Liver (tissue), 9 donors: ENCODE measurements around the gene PLCB4. TPM values are rescaled to one million over a fixed set of nuclear protein-coding genes. Genes with fewer than 3 reads are reported as not detected.

Source experiments
- DNase-seq: peaks from one replicate; pipeline ENCODE4 v3.0.0-alpha.2; 2017; ENCODE audit warnings: low spot score
- H3K27ac ChIP-seq, 2 donors: one replicate each; pipeline ENCODE4 v1.7.0; 2013; ENCODE audit warnings: inconsistent platforms in 2 of 2, low read length in 2 of 2, control low read depth in 1 of 2, low read depth in 1 of 2, mild to moderate bottlenecking in 1 of 2
- H3K27me3 ChIP-seq, 4 donors: one replicate each; pipeline versions ENCODE4 v1.6.1 to v1.7.0; 2013; ENCODE audit warnings: low read length in 3 of 4, inconsistent platforms in 1 of 4, mild to moderate bottlenecking in 1 of 4, moderate library complexity in 1 of 4; ENCODE audit not compliant: control insufficient read depth in 4 of 4, insufficient read depth in 4 of 4
- H3K36me3 ChIP-seq, 4 donors: one replicate each; pipeline versions ENCODE4 v1.6.1 to v1.7.0; 2013; ENCODE audit warnings: low read length in 3 of 4, mild to moderate bottlenecking in 3 of 4, low read depth in 1 of 4, moderate library complexity in 1 of 4; ENCODE audit not compliant: control insufficient read depth in 4 of 4, insufficient read depth in 3 of 4
- H3K4me1 ChIP-seq, 4 donors: one replicate each; pipeline versions ENCODE4 v1.6.1 to v1.7.0; 2013; ENCODE audit warnings: low read length in 3 of 4, mild to moderate bottlenecking in 3 of 4, moderate library complexity in 1 of 4; ENCODE audit not compliant: control insufficient read depth in 4 of 4, insufficient read depth in 4 of 4
- H3K4me3 ChIP-seq, 3 donors: one replicate each; pipeline versions ENCODE4 v1.6.1 to v1.7.0; 2013; ENCODE audit warnings: low read length in 3 of 3, control low read depth in 1 of 3, low read depth in 1 of 3, mild to moderate bottlenecking in 1 of 3
- H3K9ac ChIP-seq, 2 donors: one replicate each; pipeline ENCODE4 v1.7.0; 2013; ENCODE audit warnings: low read length in 2 of 2, mild to moderate bottlenecking in 2 of 2, moderate library complexity in 2 of 2, control low read depth in 1 of 2, low read depth in 1 of 2
- H3K9me3 ChIP-seq, 4 donors: one replicate each; pipeline versions ENCODE4 v1.6.1 to v1.7.0; 2013; ENCODE audit warnings: low read length in 3 of 4; ENCODE audit not compliant: control insufficient read depth in 4 of 4
- ATF3 ChIP-seq: IDR thresholded peaks from 2 replicates; pipeline ENCODE4 v1.6.1; 2016; ENCODE audit warnings: antibody characterized with exemption
- EGR1 ChIP-seq, 2 donors: IDR thresholded peaks; 2 replicates each; pipeline ENCODE4 v1.6.1; 2016 to 2018; ENCODE audit warnings: antibody characterized with exemption in 2 of 2, low read depth in 2 of 2
- FOXA1 ChIP-seq: IDR thresholded peaks from 2 replicates; pipeline ENCODE4 v1.6.1; 2016; ENCODE audit warnings: antibody characterized with exemption
- GABPA ChIP-seq, 2 donors: IDR thresholded peaks in 1 of 2; conservative IDR thresholded peaks in 1 of 2; 2 replicates each; pipeline ENCODE4 v1.6.1; 2016; ENCODE audit warnings: antibody characterized with exemption in 2 of 2, mild to moderate bottlenecking in 1 of 2, moderate library complexity in 1 of 2
- HNF4A ChIP-seq, 2 donors: conservative IDR thresholded peaks; 2 replicates each; pipeline ENCODE4 v1.6.1; 2016; ENCODE audit warnings: antibody characterized with exemption in 2 of 2, mild to moderate bottlenecking in 2 of 2
- HNF4G ChIP-seq: IDR thresholded peaks from 2 replicates; pipeline ENCODE4 v1.6.1; 2016; ENCODE audit warnings: antibody characterized with exemption
- JUND ChIP-seq, 2 donors: IDR thresholded peaks; 2 replicates each; pipeline ENCODE4 v1.6.1; 2016; ENCODE audit warnings: antibody characterized with exemption in 2 of 2
- NR2F2 ChIP-seq: IDR thresholded peaks from 2 replicates; pipeline ENCODE4 v1.6.1; 2016; ENCODE audit warnings: antibody characterized with exemption
- ZBTB33 ChIP-seq: IDR thresholded peaks from 2 replicates; pipeline ENCODE4 v1.6.1; 2016; ENCODE audit warnings: antibody characterized with exemption
- WGBS: extraction: QIAGEN DNeasy Blood & Tissue Kit; methylation state at CpG from one replicate; pipeline ENCODE4 v1.1.7; 2013; 5-methylcytosine and 5-hydroxymethylcytosine counted together
- polyA plus RNA-seq, 2 donors: library from polyadenylated mRNA; stranded (reverse) in 1 of 2; unstranded in 1 of 2; fragments of 200-250 nt in 1 of 2; fragments of >200 nt in 1 of 2; fragmentation: Nextera tagmentation in 1 of 2; extraction: Ambion mirVana in 1 of 2; gene quantifications; one replicate each; pipeline versions ENCODE4 v1.2.1 to v1.2.3, GENCODE V29; 2013 to 2015
- total RNA-seq, 2 donors: library from RNA; depleted of rRNA; stranded (reverse); fragments of >200 nt; gene quantifications; one replicate each; pipeline ENCODE4 v1.2.3, GENCODE V29; 2014
- TF ChIP-seq, protein P1 (sequence below): fragments of 150-350 bp; IDR thresholded peaks from 2 replicates; pipeline ENCODE4 v1.5.1; 2017; ENCODE audit warnings: improper control_type of control experiment, low read depth, low read length; ENCODE audit not compliant: missing input control
- TF ChIP-seq, protein P2 (sequence below): IDR thresholded peaks from 2 replicates; pipeline ENCODE4 v1.6.1; 2016; ENCODE audit warnings: antibody characterized with exemption, mild to moderate bottlenecking
- TF ChIP-seq, protein P3 (sequence below): IDR thresholded peaks from 2 replicates; pipeline ENCODE4 v1.6.1; 2016; ENCODE audit warnings: antibody characterized with exemption
- donor health status: healthy.
- donor health status: healthy.
- donor health status: healthy.
- donor health status: healthy.
- donor health status: healthy.

The PLCB4 gene
- total and polyA plus RNA-seq, 4 donors = 0.14 to 0.67 (median 0.30) TPM

DNA sequence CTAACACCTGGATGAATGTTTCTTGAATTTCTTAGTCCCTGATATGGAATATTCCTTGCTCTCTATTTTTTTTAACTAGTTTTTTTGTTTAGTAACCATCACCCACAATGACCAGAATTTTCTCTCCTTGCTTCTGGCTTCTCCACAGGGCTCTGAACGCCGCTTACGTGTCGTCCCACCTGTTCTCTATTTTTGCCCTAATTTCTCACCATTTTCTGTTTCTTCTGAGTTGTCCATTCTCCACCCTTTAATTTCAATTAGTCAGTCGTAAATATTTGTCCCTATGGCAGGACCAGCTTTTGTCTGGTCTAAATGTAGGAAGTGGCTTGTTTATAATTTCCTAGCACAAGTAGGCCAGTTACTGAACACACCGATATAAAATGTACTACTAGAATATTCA is 52.3 kb downstream of the PLCB4 start:
- 85% methylated on average over 6 of the region's 6 CpGs for WGBS

DNA sequence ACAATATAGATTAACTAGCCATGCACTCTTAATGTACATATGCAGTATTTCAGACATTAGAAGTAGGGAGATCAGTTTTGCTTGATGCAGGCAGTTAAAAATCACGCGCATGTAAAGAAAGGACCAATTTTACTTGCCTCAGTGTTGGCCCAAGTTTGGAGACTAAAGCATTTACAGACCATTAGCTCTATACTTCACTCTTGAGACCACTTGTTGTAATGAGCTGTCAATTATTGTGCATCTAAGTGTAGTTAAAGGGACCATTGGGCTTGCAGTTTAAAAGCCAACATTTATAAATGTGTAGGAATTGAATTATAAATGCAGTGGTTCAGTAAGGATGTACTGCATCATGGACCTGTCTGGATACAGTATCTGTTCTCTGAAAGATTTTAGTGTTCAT is 53.7 kb downstream of the PLCB4 start:
- Histone ChIP-seq H3K36me3 (no peaks in the 10 kb centered on the region), H3K27me3 (peaks cover 0 to 2% (median 0%) of the 10 kb centered on the region in 4 donors), H3K9ac (no peak overlapping the region), H3K4me3 (no peak overlapping the region), H3K9me3 (no peaks in the 10 kb centered on the region), H3K27ac (no peak overlapping the region), H3K4me1 (no peaks in the 10 kb centered on the region)
- 94% methylated on average over 2 of the region's 2 CpGs for WGBS
- no peak for DNase-seq
- TF ChIP-seq, protein P1, sequence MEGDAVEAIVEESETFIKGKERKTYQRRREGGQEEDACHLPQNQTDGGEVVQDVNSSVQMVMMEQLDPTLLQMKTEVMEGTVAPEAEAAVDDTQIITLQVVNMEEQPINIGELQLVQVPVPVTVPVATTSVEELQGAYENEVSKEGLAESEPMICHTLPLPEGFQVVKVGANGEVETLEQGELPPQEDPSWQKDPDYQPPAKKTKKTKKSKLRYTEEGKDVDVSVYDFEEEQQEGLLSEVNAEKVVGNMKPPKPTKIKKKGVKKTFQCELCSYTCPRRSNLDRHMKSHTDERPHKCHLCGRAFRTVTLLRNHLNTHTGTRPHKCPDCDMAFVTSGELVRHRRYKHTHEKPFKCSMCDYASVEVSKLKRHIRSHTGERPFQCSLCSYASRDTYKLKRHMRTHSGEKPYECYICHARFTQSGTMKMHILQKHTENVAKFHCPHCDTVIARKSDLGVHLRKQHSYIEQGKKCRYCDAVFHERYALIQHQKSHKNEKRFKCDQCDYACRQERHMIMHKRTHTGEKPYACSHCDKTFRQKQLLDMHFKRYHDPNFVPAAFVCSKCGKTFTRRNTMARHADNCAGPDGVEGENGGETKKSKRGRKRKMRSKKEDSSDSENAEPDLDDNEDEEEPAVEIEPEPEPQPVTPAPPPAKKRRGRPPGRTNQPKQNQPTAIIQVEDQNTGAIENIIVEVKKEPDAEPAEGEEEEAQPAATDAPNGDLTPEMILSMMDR = no peak
- TF ChIP-seq GABPA (IDR thresholded peaks at IDR 0.05 in 1 of 2, conservative IDR thresholded peaks at IDR 0.05 in 1 of 2) = no peak
- TF ChIP-seq, protein P2, sequence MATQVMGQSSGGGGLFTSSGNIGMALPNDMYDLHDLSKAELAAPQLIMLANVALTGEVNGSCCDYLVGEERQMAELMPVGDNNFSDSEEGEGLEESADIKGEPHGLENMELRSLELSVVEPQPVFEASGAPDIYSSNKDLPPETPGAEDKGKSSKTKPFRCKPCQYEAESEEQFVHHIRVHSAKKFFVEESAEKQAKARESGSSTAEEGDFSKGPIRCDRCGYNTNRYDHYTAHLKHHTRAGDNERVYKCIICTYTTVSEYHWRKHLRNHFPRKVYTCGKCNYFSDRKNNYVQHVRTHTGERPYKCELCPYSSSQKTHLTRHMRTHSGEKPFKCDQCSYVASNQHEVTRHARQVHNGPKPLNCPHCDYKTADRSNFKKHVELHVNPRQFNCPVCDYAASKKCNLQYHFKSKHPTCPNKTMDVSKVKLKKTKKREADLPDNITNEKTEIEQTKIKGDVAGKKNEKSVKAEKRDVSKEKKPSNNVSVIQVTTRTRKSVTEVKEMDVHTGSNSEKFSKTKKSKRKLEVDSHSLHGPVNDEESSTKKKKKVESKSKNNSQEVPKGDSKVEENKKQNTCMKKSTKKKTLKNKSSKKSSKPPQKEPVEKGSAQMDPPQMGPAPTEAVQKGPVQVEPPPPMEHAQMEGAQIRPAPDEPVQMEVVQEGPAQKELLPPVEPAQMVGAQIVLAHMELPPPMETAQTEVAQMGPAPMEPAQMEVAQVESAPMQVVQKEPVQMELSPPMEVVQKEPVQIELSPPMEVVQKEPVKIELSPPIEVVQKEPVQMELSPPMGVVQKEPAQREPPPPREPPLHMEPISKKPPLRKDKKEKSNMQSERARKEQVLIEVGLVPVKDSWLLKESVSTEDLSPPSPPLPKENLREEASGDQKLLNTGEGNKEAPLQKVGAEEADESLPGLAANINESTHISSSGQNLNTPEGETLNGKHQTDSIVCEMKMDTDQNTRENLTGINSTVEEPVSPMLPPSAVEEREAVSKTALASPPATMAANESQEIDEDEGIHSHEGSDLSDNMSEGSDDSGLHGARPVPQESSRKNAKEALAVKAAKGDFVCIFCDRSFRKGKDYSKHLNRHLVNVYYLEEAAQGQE = no peak
- TF ChIP-seq ZBTB33 = no peak
- TF ChIP-seq EGR1 (IDR thresholded peaks at IDR 0.05; ENCODE audit: low read depth in 2 of 2) = no peak
- TF ChIP-seq ATF3 = no peak
- no peak for TF ChIP-seq FOXA1
- TF ChIP-seq JUND (IDR thresholded peaks at IDR 0.05) = no peak
- TF ChIP-seq HNF4G = no peak
- no peak for TF ChIP-seq NR2F2
- TF ChIP-seq, protein P3, sequence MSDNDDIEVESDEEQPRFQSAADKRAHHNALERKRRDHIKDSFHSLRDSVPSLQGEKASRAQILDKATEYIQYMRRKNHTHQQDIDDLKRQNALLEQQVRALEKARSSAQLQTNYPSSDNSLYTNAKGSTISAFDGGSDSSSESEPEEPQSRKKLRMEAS = no peak

More for the DNA sequence above, 52.3 kb downstream of the PLCB4 start:
- H3K4me1 ChIP-seq = no peaks in the 10 kb centered on the region
- no peaks in the 10 kb centered on the region for H3K36me3 ChIP-seq
- H3K4me3 ChIP-seq = no peak overlapping the region
- peaks cover 0 to 2% (median 0%) of the 10 kb centered on the region in 4 donors for H3K27me3 ChIP-seq
- DNase-seq = no peak
- H3K27ac ChIP-seq = no peak overlapping the region
- no peak for TF ChIP-seq JUND (IDR thresholded peaks at IDR 0.05)
- TF ChIP-seq, protein P1 = no peak
- no peak for TF ChIP-seq GABPA (IDR thresholded peaks at IDR 0.05 in 1 of 2, conservative IDR thresholded peaks at IDR 0.05 in 1 of 2)
- TF ChIP-seq, protein P2 = no peak
- TF ChIP-seq FOXA1 = no peak
- TF ChIP-seq HNF4G = no peak
- TF ChIP-seq HNF4A (conservative IDR thresholded peaks at IDR 0.05) = no peak
- TF ChIP-seq, protein P3 = no peak
- no peak overlapping the region for H3K9ac ChIP-seq
- H3K9me3 ChIP-seq = no peaks in the 10 kb centered on the region
